WI38 (cell line): ENCODE measurements around the gene PIH1D1.

Experiments
- H3K4me3 ChIP-seq: 2 replicates; pipeline ENCODE4 v1.5.1; 2011; ENCODE audit warnings: low read depth, mild to moderate bottlenecking, control low read depth, low read length
- TF ChIP-seq, protein P1 (sequence below): IDR thresholded peaks from 2 replicates; pipeline ENCODE4 v1.5.1; 2012; ENCODE audit warnings: low read depth, mild to moderate bottlenecking, control low read depth, low read length

The PIH1D1 gene

DNA sequence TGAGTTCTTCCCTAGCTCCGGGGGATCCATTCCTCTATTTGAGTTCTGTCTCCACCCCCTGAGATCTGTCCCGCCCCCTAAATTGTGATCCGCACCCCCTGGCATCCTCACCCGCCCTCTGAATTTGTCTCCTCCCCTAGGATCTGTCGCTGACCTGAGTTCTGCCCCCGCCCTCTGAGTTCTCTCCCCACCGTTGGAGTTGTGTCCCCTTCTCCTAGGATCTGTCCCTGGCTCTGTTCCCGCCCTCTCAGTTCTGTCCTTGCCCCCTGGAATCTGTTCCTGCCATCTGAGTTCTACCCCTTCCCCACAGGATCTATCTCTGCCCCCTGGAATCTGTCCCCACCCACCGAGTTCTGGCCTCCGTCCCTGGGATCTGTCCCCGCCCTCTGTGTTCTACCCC is 9.3 kb downstream of the PIH1D1 start:
- H3K4me3 ChIP-seq = peak overlapping the region; percentile 27; the same call in 1 of the 2 replicates

DNA sequence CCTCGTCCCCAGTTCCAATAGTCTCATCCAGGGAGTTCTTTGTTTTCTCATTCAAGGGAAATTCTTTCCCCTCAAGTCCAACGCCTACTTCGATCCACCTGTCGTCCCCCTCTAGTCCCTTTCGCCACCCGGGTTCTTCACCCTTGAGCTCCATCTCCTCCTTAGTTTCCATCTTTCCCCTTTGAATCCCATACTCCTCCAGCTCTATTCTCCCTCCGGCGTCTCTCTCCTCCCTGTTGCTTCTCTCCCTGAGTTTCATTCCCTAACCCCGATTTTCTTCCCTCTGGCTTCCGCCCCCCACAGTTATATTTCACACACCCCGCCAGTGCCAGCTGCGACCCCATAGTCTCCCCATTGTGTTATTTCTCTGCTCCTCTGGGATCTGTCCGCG is 9.7 kb downstream of the PIH1D1 start:
- TF ChIP-seq, protein P1, sequence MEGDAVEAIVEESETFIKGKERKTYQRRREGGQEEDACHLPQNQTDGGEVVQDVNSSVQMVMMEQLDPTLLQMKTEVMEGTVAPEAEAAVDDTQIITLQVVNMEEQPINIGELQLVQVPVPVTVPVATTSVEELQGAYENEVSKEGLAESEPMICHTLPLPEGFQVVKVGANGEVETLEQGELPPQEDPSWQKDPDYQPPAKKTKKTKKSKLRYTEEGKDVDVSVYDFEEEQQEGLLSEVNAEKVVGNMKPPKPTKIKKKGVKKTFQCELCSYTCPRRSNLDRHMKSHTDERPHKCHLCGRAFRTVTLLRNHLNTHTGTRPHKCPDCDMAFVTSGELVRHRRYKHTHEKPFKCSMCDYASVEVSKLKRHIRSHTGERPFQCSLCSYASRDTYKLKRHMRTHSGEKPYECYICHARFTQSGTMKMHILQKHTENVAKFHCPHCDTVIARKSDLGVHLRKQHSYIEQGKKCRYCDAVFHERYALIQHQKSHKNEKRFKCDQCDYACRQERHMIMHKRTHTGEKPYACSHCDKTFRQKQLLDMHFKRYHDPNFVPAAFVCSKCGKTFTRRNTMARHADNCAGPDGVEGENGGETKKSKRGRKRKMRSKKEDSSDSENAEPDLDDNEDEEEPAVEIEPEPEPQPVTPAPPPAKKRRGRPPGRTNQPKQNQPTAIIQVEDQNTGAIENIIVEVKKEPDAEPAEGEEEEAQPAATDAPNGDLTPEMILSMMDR = no peak
- H3K4me3 ChIP-seq = no peak overlapping the region

More for the DNA sequence above, 9.3 kb downstream of the PIH1D1 start:
- TF ChIP-seq, protein P1 = no peak

DNA sequence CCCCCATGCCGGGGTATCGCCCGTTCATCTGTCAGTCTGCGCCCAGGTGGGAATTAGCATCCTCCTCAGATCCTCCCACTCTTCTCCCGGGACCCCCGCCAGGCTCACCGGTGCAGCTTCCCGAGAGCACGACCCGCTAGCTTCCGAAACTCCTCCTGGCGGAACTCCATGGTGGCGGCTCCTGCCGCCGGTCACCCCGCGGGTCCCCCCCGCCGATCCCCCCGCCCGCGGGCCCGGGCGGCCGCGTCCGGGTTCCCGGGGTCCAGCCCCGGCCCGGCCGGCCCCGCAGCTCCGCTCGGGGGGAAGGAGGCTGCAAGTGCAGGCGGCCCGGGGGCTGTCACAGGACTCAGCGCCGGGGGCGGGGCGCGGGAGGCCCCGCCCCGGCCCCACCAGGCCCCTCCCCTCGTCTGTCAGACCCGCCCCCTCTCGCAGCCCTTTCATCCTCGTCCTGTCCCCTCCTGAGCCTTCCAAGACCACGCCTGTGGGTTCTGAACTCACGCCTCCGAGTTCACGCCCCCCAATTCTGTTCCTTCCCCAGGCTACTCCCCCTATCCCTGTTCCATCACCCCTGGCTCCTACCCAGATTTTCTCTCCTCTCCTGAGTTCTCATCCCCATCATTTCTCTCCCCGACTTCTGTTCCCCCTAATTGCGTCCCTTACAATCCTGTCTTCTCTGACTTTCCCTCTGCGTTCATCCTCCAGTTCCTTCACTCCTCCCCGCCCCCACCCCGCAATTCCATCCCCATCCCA is 10.2 kb downstream of the PIH1D1 start, which contains the start of gene SLC17A7:
Gene SLC17A7, minus strand, starts transcription at position 318 of the 750 bp plus-strand sequence. Its CDS starts 148 bp downstream, at position 170.
- TF ChIP-seq, protein P1 = no peak
- peak within 1 kb of the TSS; percentile 27; the same call in 1 of the 2 replicates for H3K4me3 ChIP-seq

DNA sequence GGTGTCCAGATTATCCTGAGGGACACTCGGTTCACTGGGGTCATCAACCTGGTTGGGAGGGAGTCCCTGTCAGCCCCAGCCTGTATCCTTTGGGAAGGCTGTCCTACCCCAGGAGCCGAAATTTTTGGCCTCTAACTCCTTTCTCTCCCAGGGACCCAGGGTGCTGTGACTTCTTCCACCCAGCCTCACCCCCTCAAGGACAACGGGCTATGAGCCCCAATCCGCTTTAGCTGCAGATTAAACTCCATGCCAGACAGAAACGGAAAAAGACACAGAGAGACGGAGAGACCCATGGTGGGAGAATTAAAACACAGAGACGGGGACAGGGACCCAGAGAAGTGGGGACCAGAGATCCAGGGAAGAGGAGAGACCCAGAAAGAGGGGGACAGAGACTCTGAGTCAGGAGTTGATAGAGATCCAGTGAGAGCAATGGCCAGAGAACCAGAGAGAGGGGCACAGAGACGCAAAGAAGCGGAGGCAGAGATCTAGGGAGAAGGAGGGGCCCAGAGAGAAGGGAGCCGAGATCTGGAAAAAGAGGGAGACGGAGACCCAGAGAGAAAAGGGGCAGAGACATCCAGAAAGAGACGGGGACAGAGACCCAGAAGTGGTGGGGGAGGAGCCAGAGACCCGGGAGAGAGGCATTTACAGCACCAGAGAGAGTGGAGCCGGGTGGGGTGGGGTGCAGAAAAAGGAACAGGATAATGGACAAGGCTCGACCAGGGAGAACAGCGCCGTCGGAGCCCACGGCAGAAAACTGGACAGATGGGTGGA is 11.0 kb downstream of the PIH1D1 start:
- no peak overlapping the region for H3K4me3 ChIP-seq
- TF ChIP-seq, protein P1 = no peak

DNA sequence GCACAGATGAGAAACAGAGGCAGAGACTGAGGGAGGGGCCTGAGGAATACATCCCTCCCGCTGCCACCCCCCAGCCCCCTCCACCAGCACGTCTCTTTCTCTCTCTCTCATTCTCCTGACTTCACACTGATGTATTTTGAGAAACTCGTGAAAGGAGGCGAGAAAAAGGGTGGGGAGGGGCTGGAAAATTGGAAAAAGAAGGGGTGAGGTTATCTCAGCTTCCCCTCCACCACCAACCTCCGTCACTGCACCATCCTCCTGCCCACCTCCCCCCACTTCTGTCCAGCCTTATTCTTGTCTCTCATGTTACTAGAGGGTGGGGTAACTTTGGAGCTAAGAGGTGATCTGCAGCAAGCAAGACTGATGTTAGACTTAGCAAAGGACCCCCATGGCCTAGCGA is 11.8 kb downstream of the PIH1D1 start:
- TF ChIP-seq, protein P1 = no peak
- H3K4me3 ChIP-seq = no peak overlapping the region

DNA sequence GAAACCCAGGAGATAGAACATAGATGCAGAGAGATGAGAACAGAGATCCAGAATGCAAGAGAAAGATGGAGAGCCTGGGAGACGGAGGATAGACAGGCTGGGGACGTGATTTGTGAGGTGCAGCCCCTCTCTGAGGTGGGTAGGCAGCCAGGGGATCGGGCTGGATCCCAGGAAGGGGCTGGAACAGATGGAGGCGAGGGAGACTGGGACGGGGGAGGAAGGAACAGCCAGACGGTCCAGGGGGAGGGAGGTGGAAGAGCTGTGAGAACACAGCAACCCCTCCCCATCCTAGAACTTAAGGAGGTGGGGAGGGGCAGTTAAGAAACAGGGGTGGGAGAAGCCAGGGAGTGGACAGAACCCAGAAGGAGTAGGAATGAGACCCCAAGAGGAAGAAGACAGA is 13.4 kb downstream of the PIH1D1 start:
- TF ChIP-seq, protein P1 = no peak
- no peak overlapping the region for H3K4me3 ChIP-seq

DNA sequence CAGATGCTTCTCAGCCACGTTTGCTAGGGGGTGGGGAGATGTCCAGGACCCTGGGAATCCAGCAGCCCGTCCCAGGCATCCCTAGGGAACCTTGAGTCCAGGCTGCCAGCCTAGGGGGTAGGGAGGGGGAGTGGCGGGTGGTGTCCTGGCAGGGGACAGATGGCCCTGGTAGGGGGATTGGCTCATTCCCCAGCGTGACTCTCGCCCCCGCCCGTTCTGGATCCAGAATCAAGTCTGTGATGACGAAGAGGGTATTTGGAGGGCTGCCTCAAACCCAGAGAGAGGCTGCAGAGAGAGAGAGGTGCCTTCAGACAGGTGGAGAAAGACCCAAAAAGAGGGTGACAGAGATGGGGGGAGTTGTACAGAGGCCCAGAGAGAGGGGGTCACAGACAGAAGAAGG is 14.4 kb downstream of the PIH1D1 start:
- TF ChIP-seq, protein P1 = no peak
- H3K4me3 ChIP-seq = no peak overlapping the region
